Measurements from ENCODE around the gene THSD4.

DNA sequence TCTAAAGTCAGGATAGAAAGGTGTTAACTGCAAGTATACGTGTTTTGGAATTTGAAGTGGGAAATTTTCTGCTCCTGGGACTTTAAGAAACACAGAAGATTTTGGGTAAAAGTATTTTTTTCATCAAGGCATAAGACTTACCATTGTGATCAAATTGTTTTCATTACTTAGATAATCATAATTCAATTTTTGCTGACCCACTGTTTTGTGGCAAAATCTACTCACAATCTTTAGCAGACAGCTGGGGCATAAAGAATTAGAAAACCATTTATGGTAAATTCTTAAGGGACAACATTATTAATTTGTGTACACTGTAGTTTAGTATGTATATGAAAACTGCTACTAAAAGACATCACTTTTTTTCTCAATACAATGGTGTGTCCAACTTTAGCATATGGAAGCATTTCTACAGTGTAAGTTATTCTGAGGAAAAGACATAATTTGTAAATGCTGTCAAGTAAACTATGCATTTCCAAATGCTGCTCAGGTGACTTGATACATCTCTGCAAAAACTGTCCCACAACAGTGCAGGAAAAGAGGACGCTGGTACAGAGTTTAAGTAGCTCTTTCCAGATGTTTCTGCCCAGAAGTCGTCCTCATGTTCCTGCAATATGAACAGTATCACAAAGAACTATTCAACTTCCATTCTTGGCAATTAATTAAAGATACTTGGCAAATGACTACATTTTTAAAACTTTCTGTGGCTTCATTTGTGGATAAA, 52.3 kb downstream of the THSD4 start:
- TF ChIP-seq, protein P1, sequence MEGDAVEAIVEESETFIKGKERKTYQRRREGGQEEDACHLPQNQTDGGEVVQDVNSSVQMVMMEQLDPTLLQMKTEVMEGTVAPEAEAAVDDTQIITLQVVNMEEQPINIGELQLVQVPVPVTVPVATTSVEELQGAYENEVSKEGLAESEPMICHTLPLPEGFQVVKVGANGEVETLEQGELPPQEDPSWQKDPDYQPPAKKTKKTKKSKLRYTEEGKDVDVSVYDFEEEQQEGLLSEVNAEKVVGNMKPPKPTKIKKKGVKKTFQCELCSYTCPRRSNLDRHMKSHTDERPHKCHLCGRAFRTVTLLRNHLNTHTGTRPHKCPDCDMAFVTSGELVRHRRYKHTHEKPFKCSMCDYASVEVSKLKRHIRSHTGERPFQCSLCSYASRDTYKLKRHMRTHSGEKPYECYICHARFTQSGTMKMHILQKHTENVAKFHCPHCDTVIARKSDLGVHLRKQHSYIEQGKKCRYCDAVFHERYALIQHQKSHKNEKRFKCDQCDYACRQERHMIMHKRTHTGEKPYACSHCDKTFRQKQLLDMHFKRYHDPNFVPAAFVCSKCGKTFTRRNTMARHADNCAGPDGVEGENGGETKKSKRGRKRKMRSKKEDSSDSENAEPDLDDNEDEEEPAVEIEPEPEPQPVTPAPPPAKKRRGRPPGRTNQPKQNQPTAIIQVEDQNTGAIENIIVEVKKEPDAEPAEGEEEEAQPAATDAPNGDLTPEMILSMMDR (IDR thresholded peaks at IDR 0.05; ENCODE audit: control extremely low read depth in 1 of 3, insufficient read depth in 1 of 3, low read depth in 1 of 3, low read length in 3 of 3): no peak
- TF ChIP-seq SIRT6 (IDR thresholded peaks at IDR 0.05; ENCODE audit: low read length) (no peak), ZNF274 (IDR thresholded peaks at IDR 0.05; ENCODE audit: borderline replicate concordance, extremely low read depth, low read length) (no peak), RAD21 (IDR thresholded peaks at IDR 0.05 in 1 of 2, conservative IDR thresholded peaks at IDR 0.05 in 1 of 2; ENCODE audit: low read depth in 2 of 2, low read length in 2 of 2) (no peak), EZH2 (IDR thresholded peaks at IDR 0.05; ENCODE audit: low read depth, low read length, severe bottlenecking) (no peak), POLR2A (IDR thresholded peaks at IDR 0.05; ENCODE audit: control extremely low read depth in 1 of 2, low read depth in 2 of 2, low read length in 2 of 2) (no peak), BACH1 (IDR thresholded peaks at IDR 0.05; ENCODE audit: low read length) (no peak), GABPA (IDR thresholded peaks at IDR 0.05; ENCODE audit: borderline replicate concordance, insufficient read depth, low read length) (no peak), USF2 (IDR thresholded peaks at IDR 0.05; ENCODE audit: low read length) (no peak), CHD1 (IDR thresholded peaks at IDR 0.05; ENCODE audit: low read depth, low read length) (no peak), CEBPB (IDR thresholded peaks at IDR 0.05; ENCODE audit: low read depth, low read length) (no peak)

Measured in H1 (cell line).